Brain microvascular endothelial cell (primary cell): ENCODE measurements around the gene AKT3.

Experiments used
- DNase-seq: peaks from one replicate; pipeline ENCODE4 v3.0.0-alpha.2; 2020
- H3K27ac ChIP-seq: fragments of 250-450 bp; sonication (Bioruptor Pico); 2 replicates; pipeline ENCODE4 v1.5.1; 2020; ENCODE audit warnings: mild to moderate bottlenecking, moderate library complexity
- H3K27me3 ChIP-seq: fragments of 250-450 bp; sonication (Bioruptor Pico); replicated peaks from 2 replicates; pipeline ENCODE4 v1.5.1; 2020; ENCODE audit warnings: mild to moderate bottlenecking
- H3K36me3 ChIP-seq: fragments of 250-450 bp; sonication (Bioruptor Pico); replicated peaks from 2 replicates; pipeline ENCODE4 v1.5.1; 2020; ENCODE audit warnings: mild to moderate bottlenecking
- H3K4me3 ChIP-seq: 2 replicates; pipeline ENCODE4 v1.5.1; 2011; ENCODE audit warnings: low read depth, mild to moderate bottlenecking, control low read depth, low read length, moderate library complexity
- CTCF ChIP-seq: IDR thresholded peaks from 2 replicates; pipeline ENCODE4 v1.5.1; 2011; ENCODE audit warnings: low read depth, mild to moderate bottlenecking, moderate library complexity, low read length, control low read depth, inconsistent platforms; ENCODE audit errors: missing control alignments
- in situ Hi-C: cut with HindIII; loops from 2 replicates; pipeline ENCODE4 v1.10.0; 2017; ENCODE audit warnings: low sequenced_read_pairs, low pct_ligation_motif_present

The AKT3 gene

GRCh38 chr1:243733670-243734307 is 116.3 kb downstream of the AKT3 start:
- no peak for TF ChIP-seq CTCF
- H3K4me3 ChIP-seq = no peak overlapping the region
- H3K27ac ChIP-seq = no peak overlapping the region
- H3K36me3 ChIP-seq = no peaks in the 10 kb centered on the region
- DNase-seq = no peak
- in situ Hi-C loops = no loop called here
- no peaks in the 10 kb centered on the region for H3K27me3 ChIP-seq

GRCh38 chr1:243732637-243733036 is 117.4 kb downstream of the AKT3 start:
- in situ Hi-C loops = no loop called here
- H3K36me3 ChIP-seq = no peaks in the 10 kb centered on the region
- no peak for TF ChIP-seq CTCF
- H3K27me3 ChIP-seq = no peaks in the 10 kb centered on the region
- H3K4me3 ChIP-seq = no peak overlapping the region
- H3K27ac ChIP-seq = no peak overlapping the region
- DNase-seq = no peak

- Histone ChIP-seq H3K27me3 (no peaks in the 10 kb centered on the region), H3K4me3 (no peak overlapping the region), H3K36me3 (no peaks in the 10 kb centered on the region), H3K27ac (peak overlapping the region; percentile 66)
- in situ Hi-C loops = no loop called here
- no peak for DNase-seq
- no peak for TF ChIP-seq CTCF
Measured at GRCh38 chr1:243731974-243732625, 117.9 kb downstream of the AKT3 start.

GRCh38 chr1:243731301-243731891 is 118.6 kb downstream of the AKT3 start:
- Histone ChIP-seq H3K27ac (peak overlapping the region; percentile 66), H3K27me3 (no peaks in the 10 kb centered on the region), H3K4me3 (no peak overlapping the region), H3K36me3 (no peaks in the 10 kb centered on the region)
- no peak for TF ChIP-seq CTCF
- peak; percentile 95 for DNase-seq
- in situ Hi-C loops = no loop called here

GRCh38 chr1:243730487-243731150 is 119.4 kb downstream of the AKT3 start:
- peak overlapping the region; percentile 50 for H3K27ac ChIP-seq

More at GRCh38 chr1:243730487-243731150, 119.4 kb downstream of the AKT3 start:
- H3K4me3 ChIP-seq = no peak overlapping the region
- TF ChIP-seq CTCF = no peak
- no peaks in the 10 kb centered on the region for H3K36me3 ChIP-seq
- no peaks in the 10 kb centered on the region for H3K27me3 ChIP-seq
- in situ Hi-C loops = no loop called here
- DNase-seq = no peak
